CD14-positive monocyte (primary cell): Measurements from ENCODE around the gene ATG10. TPM values are rescaled to one million over a fixed set of nuclear protein-coding genes. Genes with fewer than 3 reads are reported as not detected.

Experiments
- DNase-seq, 3 donors: peaks; one replicate each; pipeline ENCODE4 v3.0.0-alpha.2; 2011 to 2022
- H2AFZ ChIP-seq: 2 replicates; pipeline ENCODE4 v1.6.0; 2012; ENCODE audit warnings: mild to moderate bottlenecking, low read depth, low read length, inconsistent platforms; ENCODE audit not compliant: insufficient read depth, poor library complexity, severe bottlenecking
- H3K27ac ChIP-seq, 2 donors: 1 replicate in 1 of 2; 2 replicates in 1 of 2; pipeline ENCODE4 v1.5.1; 2012 to 2013; ENCODE audit warnings: low read length in 2 of 2, control low read depth in 1 of 2, inconsistent platforms in 1 of 2, low read depth in 1 of 2, mild to moderate bottlenecking in 1 of 2
- H3K27me3 ChIP-seq, 2 donors: one replicate each; pipeline versions ENCODE4 v1.6.0 to v1.6.1; 2011 to 2013; ENCODE audit warnings: low read length in 2 of 2; ENCODE audit not compliant: control insufficient read depth in 2 of 2, insufficient read depth in 2 of 2
- H3K36me3 ChIP-seq, 2 donors: replicated peaks in 1 of 2; 1 replicate in 1 of 2; 2 replicates in 1 of 2; pipeline versions ENCODE4 v1.5.1 to v1.6.1; 2012 to 2013; ENCODE audit warnings: low read length in 2 of 2, control low read depth in 1 of 2, inconsistent platforms in 1 of 2, mild to moderate bottlenecking in 1 of 2; ENCODE audit not compliant: insufficient read depth in 2 of 2, control insufficient read depth in 1 of 2
- H3K4me1 ChIP-seq, 2 donors: 1 replicate in 1 of 2; 2 replicates in 1 of 2; pipeline versions ENCODE4 v1.5.1 to v1.6.1; 2012 to 2013; ENCODE audit warnings: low read length in 2 of 2, control low read depth in 1 of 2, inconsistent platforms in 1 of 2, mild to moderate bottlenecking in 1 of 2, moderate library complexity in 1 of 2; ENCODE audit not compliant: insufficient read depth in 2 of 2, control insufficient read depth in 1 of 2
- H3K4me2 ChIP-seq: replicated peaks from 2 replicates; pipeline ENCODE3; 2012; ENCODE audit warnings: low read length, moderate library complexity, mild to moderate bottlenecking; ENCODE audit not compliant: poor library complexity, severe bottlenecking; ENCODE audit errors: extremely low read depth
- H3K4me3 ChIP-seq, 3 experiments: fragments of 200-600 bp in 1 of 3; sonication (generic) in 1 of 3; replicated peaks in 1 of 3; 1 replicate in 2 of 3; 2 replicates in 1 of 3; pipeline ENCODE4 v1.5.1; 2011 to 2013; ENCODE audit warnings: low read length in 3 of 3, mild to moderate bottlenecking in 3 of 3, control low read depth in 2 of 3, low read depth in 2 of 3, inconsistent platforms in 1 of 3, moderate library complexity in 1 of 3
- H3K79me2 ChIP-seq: 2 replicates; pipeline ENCODE4 v1.6.0; 2012; ENCODE audit warnings: mild to moderate bottlenecking, control low read depth, inconsistent platforms, low read length, moderate library complexity; ENCODE audit not compliant: insufficient read depth
- H3K9ac ChIP-seq: 2 replicates; pipeline ENCODE4 v1.6.0; 2017; ENCODE audit warnings: low read length, mild to moderate bottlenecking; ENCODE audit not compliant: insufficient read depth, poor library complexity, severe bottlenecking
- H3K9me3 ChIP-seq, 2 donors: replicated peaks in 1 of 2; 1 replicate in 1 of 2; 2 replicates in 1 of 2; pipeline versions ENCODE4 v1.5.1 to v1.6.1; 2012 to 2013; ENCODE audit warnings: low read length in 2 of 2, control low read depth in 1 of 2; ENCODE audit not compliant: control insufficient read depth in 1 of 2, insufficient read depth in 1 of 2
- H4K20me1 ChIP-seq: 2 replicates; pipeline ENCODE4 v1.6.0; 2012; ENCODE audit warnings: mild to moderate bottlenecking, low read length, control low read depth, moderate library complexity; ENCODE audit not compliant: insufficient read depth
- H3K27ac Mint-ChIP-seq, 7 donors: one replicate each; pipeline ENCODE4 v1.8.0; 2020; ENCODE audit warnings: mild to moderate bottlenecking in 7 of 7, mixed read lengths in 7 of 7, moderate library complexity in 6 of 7, inconsistent platforms in 2 of 7
- H3K27me3 Mint-ChIP-seq, 3 donors: one replicate each; pipeline ENCODE4 v1.8.0; 2021 to 2022; ENCODE audit warnings: low read depth in 3 of 3, mild to moderate bottlenecking in 3 of 3, mixed read lengths in 3 of 3, moderate library complexity in 3 of 3, inconsistent platforms in 1 of 3
- H3K36me3 Mint-ChIP-seq, 2 donors: one replicate each; pipeline ENCODE4 v1.8.0; 2020; ENCODE audit warnings: mixed read lengths in 2 of 2, inconsistent platforms in 1 of 2, mild to moderate bottlenecking in 1 of 2
- H3K4me1 Mint-ChIP-seq: one replicate; pipeline ENCODE4 v1.8.0; 2020; ENCODE audit warnings: mild to moderate bottlenecking, mixed read lengths
- H3K4me3 Mint-ChIP-seq, 2 donors: one replicate each; pipeline ENCODE4 v1.8.0; 2020; ENCODE audit warnings: mild to moderate bottlenecking in 2 of 2, mixed read lengths in 2 of 2, moderate library complexity in 1 of 2
- H3K9me3 Mint-ChIP-seq, 7 donors: one replicate each; pipeline ENCODE4 v1.8.0; 2020 to 2022; ENCODE audit warnings: mixed read lengths in 7 of 7, mild to moderate bottlenecking in 6 of 7, moderate library complexity in 6 of 7, inconsistent platforms in 2 of 7
- WGBS: methylation state at CpG from one replicate; pipeline ENCODE4 v1.1.5; 2013; ENCODE audit warnings: missing lambda C conversion rate; ENCODE audit not compliant: insufficient coverage; 5-methylcytosine and 5-hydroxymethylcytosine counted together
- intact Hi-C, 2 donors: fragments of 100-400 bp; cut with micrococcal nuclease; formaldehyde crosslinking; loops; one replicate each; pipeline versions ENCODE4 v1.15.0 to v1.15.1; 2023
- polyA plus RNA-seq, 3 donors: library from polyadenylated mRNA; depleted of rRNA in 1 of 3; unstranded in 2 of 3; stranded (reverse) in 1 of 3; fragments of 300-500 nt in 2 of 3; fragments of >200 nt in 1 of 3; fragmentation: Illumina TruSeq in 2 of 3; gene quantifications; 1 replicate in 2 of 3; 2 replicates in 1 of 3; pipeline ENCODE4 v1.2.3, GENCODE V29; 2012 to 2021
- TF ChIP-seq, protein P1 (sequence below): fragments of 200-600 bp; IDR thresholded peaks from one replicate; pipeline ENCODE4 v1.8.0; 2022; ENCODE audit warnings: antibody characterized with exemption, mild to moderate bottlenecking

Gene ATG10
- polyA plus RNA-seq, 3 donors: 2.1 to 7.9 (median 5.6) TPM

DNA sequence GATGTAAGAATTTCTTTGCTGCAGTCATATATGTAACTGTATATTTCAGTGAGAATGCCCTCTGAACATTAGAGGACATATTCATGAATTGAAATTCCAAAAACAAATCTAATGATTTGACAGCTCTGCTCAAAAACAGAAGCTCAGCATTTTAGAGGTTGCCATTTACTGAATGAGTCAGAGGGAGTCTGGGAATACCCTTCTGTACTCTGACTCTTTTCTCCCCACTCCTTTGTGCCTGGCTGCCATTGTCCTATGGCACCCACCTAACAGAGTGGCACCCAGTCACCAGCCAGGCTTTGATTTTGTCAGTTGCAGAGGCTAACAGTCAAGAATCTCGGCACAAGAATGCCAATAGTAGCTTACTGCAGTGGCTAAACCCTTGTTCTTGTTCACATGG lies 133.6 kb downstream of the ATG10 start:
- H3K9ac ChIP-seq: no peak overlapping the region
- no CpG with 5 or more reads among the region's 1 CpG for WGBS
- H3K36me3 ChIP-seq: no peaks in the 10 kb centered on the region

DNA sequence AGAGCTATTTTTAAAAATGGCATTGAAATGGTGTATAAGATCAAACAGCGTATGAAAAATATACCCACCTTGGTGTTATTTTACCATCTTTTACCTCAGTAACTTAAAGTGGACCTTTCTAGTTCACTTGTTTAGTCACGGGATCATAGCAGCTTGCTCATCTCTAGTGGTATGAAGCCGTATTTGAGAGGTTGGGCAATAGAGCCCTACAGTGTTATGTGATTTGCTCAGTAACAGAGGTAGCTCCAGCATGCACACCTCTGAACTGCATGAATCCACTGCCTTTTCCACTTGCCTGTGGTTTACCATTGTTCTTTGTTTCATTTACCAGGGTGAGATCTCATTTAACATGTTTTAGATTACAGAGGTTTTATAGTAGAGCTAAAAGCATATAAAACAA lies 134.4 kb downstream of the ATG10 start:
- no peak for DNase-seq
- intact Hi-C loops: no loop called here

More for the DNA sequence above, 133.6 kb downstream of the ATG10 start:
- H3K27ac Mint-ChIP-seq: no peak overlapping the region
- no peak overlapping the region for H3K27ac ChIP-seq
- no peak overlapping the region for H2AFZ ChIP-seq
- no peak overlapping the region for H3K4me3 Mint-ChIP-seq
- peaks cover 15% of the 10 kb centered on the region for H3K4me1 Mint-ChIP-seq
- peaks cover 7 to 8% of the 10 kb centered on the region in 2 donors for H3K4me1 ChIP-seq
- peak in 1 of 3 donors; percentile 15 for DNase-seq
- H3K79me2 ChIP-seq: no peaks in the 10 kb centered on the region
- H3K4me3 ChIP-seq: no peak overlapping the region
- peaks cover 0 to 2% (median 0%) of the 10 kb centered on the region in 7 donors for H3K9me3 Mint-ChIP-seq
- H3K9me3 ChIP-seq: no peaks in the 10 kb centered on the region
- H3K4me2 ChIP-seq: no peak overlapping the region
- TF ChIP-seq, protein P1, sequence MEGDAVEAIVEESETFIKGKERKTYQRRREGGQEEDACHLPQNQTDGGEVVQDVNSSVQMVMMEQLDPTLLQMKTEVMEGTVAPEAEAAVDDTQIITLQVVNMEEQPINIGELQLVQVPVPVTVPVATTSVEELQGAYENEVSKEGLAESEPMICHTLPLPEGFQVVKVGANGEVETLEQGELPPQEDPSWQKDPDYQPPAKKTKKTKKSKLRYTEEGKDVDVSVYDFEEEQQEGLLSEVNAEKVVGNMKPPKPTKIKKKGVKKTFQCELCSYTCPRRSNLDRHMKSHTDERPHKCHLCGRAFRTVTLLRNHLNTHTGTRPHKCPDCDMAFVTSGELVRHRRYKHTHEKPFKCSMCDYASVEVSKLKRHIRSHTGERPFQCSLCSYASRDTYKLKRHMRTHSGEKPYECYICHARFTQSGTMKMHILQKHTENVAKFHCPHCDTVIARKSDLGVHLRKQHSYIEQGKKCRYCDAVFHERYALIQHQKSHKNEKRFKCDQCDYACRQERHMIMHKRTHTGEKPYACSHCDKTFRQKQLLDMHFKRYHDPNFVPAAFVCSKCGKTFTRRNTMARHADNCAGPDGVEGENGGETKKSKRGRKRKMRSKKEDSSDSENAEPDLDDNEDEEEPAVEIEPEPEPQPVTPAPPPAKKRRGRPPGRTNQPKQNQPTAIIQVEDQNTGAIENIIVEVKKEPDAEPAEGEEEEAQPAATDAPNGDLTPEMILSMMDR: no peak
- peaks cover 0 to 2% of the 10 kb centered on the region in 2 donors for H3K36me3 Mint-ChIP-seq
- intact Hi-C loops: no loop called here
- no peaks in the 10 kb centered on the region for H3K27me3 Mint-ChIP-seq
- H3K27me3 ChIP-seq: no peaks in the 10 kb centered on the region
- no peaks in the 10 kb centered on the region for H4K20me1 ChIP-seq

More for the DNA sequence above, 134.4 kb downstream of the ATG10 start:
- WGBS: no CpG with 5 or more reads among the region's 3 CpGs
- H3K4me3 ChIP-seq: no peak overlapping the region
- H3K4me1 Mint-ChIP-seq: peaks cover 8% of the 10 kb centered on the region
- H2AFZ ChIP-seq: no peak overlapping the region
- H3K4me1 ChIP-seq: peaks cover under 1 to 1% of the 10 kb centered on the region in 2 donors
- H3K4me3 Mint-ChIP-seq: no peak overlapping the region
- no peak overlapping the region for H3K4me2 ChIP-seq
- H3K9ac ChIP-seq: no peak overlapping the region
- no peaks in the 10 kb centered on the region for H3K27me3 Mint-ChIP-seq
- no peak overlapping the region for H3K27ac Mint-ChIP-seq
- no peaks in the 10 kb centered on the region for H3K9me3 ChIP-seq
- TF ChIP-seq, protein P1: no peak
- peaks cover 0 to 2% (median 0%) of the 10 kb centered on the region in 7 donors for H3K9me3 Mint-ChIP-seq
- H3K36me3 ChIP-seq: no peaks in the 10 kb centered on the region
- no peaks in the 10 kb centered on the region for H4K20me1 ChIP-seq
- no peaks in the 10 kb centered on the region for H3K79me2 ChIP-seq
- no peaks in the 10 kb centered on the region for H3K27me3 ChIP-seq
- peaks cover 0 to 2% of the 10 kb centered on the region in 2 donors for H3K36me3 Mint-ChIP-seq
- H3K27ac ChIP-seq: no peak overlapping the region
